ENCODE results near the gene TNRC18.
"Not testable (repeated sequence)": the region's sequence is repeated elsewhere in the genome, so short reads cannot be mapped to it uniquely, and the experiment has no call there.

Gene TNRC18

DNA sequence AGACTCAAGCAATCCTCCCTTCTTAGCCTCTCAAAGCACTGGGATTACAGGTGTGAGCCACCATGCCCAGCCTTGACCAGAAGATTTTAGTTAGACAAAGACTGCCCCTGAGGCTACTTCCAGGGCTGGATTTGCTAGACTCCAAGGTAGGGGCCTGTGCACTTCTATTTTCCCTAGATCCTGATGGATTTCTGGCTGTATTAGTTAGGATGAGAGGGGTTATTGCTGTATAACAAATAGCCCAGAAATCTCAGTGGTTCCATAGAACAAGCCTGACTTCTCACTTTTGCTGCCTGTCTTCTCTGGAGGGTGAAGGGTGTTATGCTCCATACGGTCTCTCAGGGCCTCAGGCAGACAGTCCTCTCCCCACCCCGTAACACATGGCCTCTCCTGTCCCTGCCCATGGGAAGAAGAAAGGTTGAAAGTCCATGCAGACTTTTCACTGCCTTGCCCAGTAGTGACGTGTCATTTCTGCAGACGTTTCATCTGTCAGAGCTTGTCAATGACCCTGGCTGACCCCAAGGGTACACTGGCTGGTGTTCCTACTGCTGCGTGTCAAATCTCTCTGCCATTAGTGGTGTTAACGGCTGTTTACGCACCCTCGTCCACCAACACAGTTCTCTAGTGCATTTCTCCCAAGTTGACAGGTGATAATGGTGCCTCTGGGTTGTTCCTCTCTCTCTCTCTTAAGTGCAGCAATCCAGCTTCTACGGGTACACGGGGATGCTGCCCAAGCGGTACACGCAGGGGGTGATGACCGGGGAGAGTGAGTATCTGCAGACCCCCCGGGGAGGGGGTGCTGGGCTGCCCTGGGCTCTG lies 129.3 kb downstream of the TNRC18 start:
- Histone ChIP-seq H3F3A (ENCODE audit: low read depth) (no peaks in the 10 kb centered on the region), H3K4me2 (ENCODE audit: low read depth, low read length, poor library complexity, severe bottlenecking) (no peak overlapping the region), H3K4me3 (ENCODE audit: low read length, poor library complexity, severe bottlenecking) (no peak overlapping the region), H3K9me3 (ENCODE audit: insufficient read depth, low read depth, low read length) (no peaks in the 10 kb centered on the region), H3K9ac (ENCODE audit: low read depth, low read length, poor library complexity, severe bottlenecking) (no peak overlapping the region), H3K79me2 (ENCODE audit: insufficient read depth, low read length) (no peaks in the 10 kb centered on the region), H3K27me3 (ENCODE audit: insufficient read depth, low read length, poor library complexity, severe bottlenecking) (no peaks in the 10 kb centered on the region), H3K36me3 (ENCODE audit: insufficient read depth, low read length) (no peaks in the 10 kb centered on the region), H3K9me2 (replicated peaks; ENCODE audit: low read depth, low read length) (no peaks in the 10 kb centered on the region), H2AFZ (ENCODE audit: low read length) (no peak overlapping the region), H3K4me1 (ENCODE audit: insufficient read depth, low read length, poor library complexity, severe bottlenecking) (no peaks in the 10 kb centered on the region), H4K20me1 (ENCODE audit: insufficient read depth, low read length, poor library complexity, severe bottlenecking) (no peaks in the 10 kb centered on the region)
- no peak for TF ChIP-seq EZH2phosphoT487 (IDR thresholded peaks at IDR 0.05; ENCODE audit: borderline replicate concordance)
- TF ChIP-seq, protein P1, sequence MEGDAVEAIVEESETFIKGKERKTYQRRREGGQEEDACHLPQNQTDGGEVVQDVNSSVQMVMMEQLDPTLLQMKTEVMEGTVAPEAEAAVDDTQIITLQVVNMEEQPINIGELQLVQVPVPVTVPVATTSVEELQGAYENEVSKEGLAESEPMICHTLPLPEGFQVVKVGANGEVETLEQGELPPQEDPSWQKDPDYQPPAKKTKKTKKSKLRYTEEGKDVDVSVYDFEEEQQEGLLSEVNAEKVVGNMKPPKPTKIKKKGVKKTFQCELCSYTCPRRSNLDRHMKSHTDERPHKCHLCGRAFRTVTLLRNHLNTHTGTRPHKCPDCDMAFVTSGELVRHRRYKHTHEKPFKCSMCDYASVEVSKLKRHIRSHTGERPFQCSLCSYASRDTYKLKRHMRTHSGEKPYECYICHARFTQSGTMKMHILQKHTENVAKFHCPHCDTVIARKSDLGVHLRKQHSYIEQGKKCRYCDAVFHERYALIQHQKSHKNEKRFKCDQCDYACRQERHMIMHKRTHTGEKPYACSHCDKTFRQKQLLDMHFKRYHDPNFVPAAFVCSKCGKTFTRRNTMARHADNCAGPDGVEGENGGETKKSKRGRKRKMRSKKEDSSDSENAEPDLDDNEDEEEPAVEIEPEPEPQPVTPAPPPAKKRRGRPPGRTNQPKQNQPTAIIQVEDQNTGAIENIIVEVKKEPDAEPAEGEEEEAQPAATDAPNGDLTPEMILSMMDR (conservative IDR thresholded peaks at IDR 0.05; ENCODE audit: low read length): no peak

DNA sequence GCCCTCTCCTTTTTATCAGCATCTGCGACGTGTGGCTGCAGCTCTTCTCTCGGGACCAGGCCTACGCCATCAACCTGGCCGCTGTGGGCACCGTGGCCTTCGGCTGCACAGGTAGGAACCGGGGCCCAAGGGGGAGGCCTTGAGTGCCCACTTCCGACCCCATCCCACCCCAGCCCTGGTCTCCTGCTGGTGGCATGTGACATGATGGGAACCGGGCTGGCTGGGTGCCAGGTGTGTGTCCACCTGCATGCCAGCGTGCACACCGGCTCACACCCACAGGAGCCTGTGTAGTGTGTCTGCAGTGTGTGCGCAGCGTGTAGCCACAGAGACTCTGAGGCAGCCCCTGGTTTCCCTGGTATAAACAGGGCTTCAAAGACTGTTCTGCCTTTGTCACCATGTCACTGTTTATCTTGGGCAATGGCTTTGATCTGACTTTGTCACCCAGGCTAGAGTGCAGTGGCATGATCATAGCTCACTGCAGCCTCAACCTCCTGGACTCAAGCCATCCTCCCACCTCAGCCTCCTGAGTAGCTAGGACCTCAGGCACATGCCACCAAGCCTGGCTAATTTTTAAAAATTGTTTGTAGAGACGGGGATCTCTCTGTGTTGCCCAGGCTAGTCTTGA lies 131.8 kb downstream of the TNRC18 start:
- not testable (repeated sequence) for H3K9me2 ChIP-seq (replicated peaks; ENCODE audit: low read depth, low read length); H3K36me3 ChIP-seq (ENCODE audit: insufficient read depth, low read length); H3F3A ChIP-seq (ENCODE audit: low read depth); H2AFZ ChIP-seq (ENCODE audit: low read length); H3K79me2 ChIP-seq (ENCODE audit: insufficient read depth, low read length); H3K4me3 ChIP-seq (ENCODE audit: low read length, poor library complexity, severe bottlenecking); H3K27me3 ChIP-seq (ENCODE audit: insufficient read depth, low read length, poor library complexity, severe bottlenecking); H3K4me2 ChIP-seq (ENCODE audit: low read depth, low read length, poor library complexity, severe bottlenecking); H4K20me1 ChIP-seq (ENCODE audit: insufficient read depth, low read length, poor library complexity, severe bottlenecking); H3K9ac ChIP-seq (ENCODE audit: low read depth, low read length, poor library complexity, severe bottlenecking); H3K4me1 ChIP-seq (ENCODE audit: insufficient read depth, low read length, poor library complexity, severe bottlenecking); H3K9me3 ChIP-seq (ENCODE audit: insufficient read depth, low read depth, low read length)

DNA sequence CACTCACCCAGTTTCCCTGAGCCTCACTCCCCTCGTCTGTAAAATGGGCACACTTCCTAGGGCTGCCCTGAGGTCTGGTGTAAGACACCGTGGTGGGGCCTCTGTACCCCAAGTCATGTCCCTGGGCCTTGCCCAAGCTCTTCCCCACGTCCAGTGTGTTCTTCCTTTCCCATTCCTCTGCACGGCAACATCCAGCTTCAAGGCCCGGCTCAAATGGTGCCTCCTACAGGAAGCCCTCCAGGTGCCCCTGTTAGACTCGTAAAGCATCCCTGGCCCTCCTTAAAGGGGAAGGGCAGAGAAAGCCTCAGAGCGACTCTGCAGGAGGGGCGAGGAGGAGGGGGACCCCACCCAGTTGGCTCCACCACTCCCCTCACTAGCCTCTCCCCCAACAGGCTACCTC lies 132.3 kb downstream of the TNRC18 start:
- Histone ChIP-seq H3K27me3 (ENCODE audit: insufficient read depth, low read length, poor library complexity, severe bottlenecking) (no peaks in the 10 kb centered on the region), H3K9ac (ENCODE audit: low read depth, low read length, poor library complexity, severe bottlenecking) (no peak overlapping the region), H3K9me2 (replicated peaks; ENCODE audit: low read depth, low read length) (no peaks in the 10 kb centered on the region), H3F3A (ENCODE audit: low read depth) (no peaks in the 10 kb centered on the region), H3K79me2 (ENCODE audit: insufficient read depth, low read length) (no peaks in the 10 kb centered on the region), H3K36me3 (ENCODE audit: insufficient read depth, low read length) (no peaks in the 10 kb centered on the region), H3K4me3 (ENCODE audit: low read length, poor library complexity, severe bottlenecking) (no peak overlapping the region), H2AFZ (ENCODE audit: low read length) (no peak overlapping the region), H3K9me3 (ENCODE audit: insufficient read depth, low read depth, low read length) (no peaks in the 10 kb centered on the region), H3K4me2 (ENCODE audit: low read depth, low read length, poor library complexity, severe bottlenecking) (no peak overlapping the region), H3K4me1 (ENCODE audit: insufficient read depth, low read length, poor library complexity, severe bottlenecking) (no peaks in the 10 kb centered on the region), H4K20me1 (ENCODE audit: insufficient read depth, low read length, poor library complexity, severe bottlenecking) (no peaks in the 10 kb centered on the region)
- TF ChIP-seq EZH2phosphoT487 (IDR thresholded peaks at IDR 0.05; ENCODE audit: borderline replicate concordance): no peak
- TF ChIP-seq, protein P1 (conservative IDR thresholded peaks at IDR 0.05; ENCODE audit: low read length): no peak
